Ovary (tissue), 3 donors: Measurements from ENCODE around the gene DIO3.

Experiments used
- POLR2A ChIP-seq: fragments of 450-650 bp; IDR thresholded peaks from one replicate; pipeline ENCODE4 v1.6.1; 2017; ENCODE audit warnings: antibody characterized with exemption, mild to moderate bottlenecking, moderate library complexity
- TF ChIP-seq, protein P1 (sequence below), 3 donors: fragments of 450-650 bp in 2 of 3; fragments of 200-600 bp in 1 of 3; IDR thresholded peaks; one replicate each; pipeline versions ENCODE4 v1.5.1 to v1.8.0; 2016 to 2022; ENCODE audit warnings: antibody characterized with exemption in 3 of 3, mild to moderate bottlenecking in 1 of 3
- donor health status: DM: no; HTN: no; CAD: no.

DNA sequence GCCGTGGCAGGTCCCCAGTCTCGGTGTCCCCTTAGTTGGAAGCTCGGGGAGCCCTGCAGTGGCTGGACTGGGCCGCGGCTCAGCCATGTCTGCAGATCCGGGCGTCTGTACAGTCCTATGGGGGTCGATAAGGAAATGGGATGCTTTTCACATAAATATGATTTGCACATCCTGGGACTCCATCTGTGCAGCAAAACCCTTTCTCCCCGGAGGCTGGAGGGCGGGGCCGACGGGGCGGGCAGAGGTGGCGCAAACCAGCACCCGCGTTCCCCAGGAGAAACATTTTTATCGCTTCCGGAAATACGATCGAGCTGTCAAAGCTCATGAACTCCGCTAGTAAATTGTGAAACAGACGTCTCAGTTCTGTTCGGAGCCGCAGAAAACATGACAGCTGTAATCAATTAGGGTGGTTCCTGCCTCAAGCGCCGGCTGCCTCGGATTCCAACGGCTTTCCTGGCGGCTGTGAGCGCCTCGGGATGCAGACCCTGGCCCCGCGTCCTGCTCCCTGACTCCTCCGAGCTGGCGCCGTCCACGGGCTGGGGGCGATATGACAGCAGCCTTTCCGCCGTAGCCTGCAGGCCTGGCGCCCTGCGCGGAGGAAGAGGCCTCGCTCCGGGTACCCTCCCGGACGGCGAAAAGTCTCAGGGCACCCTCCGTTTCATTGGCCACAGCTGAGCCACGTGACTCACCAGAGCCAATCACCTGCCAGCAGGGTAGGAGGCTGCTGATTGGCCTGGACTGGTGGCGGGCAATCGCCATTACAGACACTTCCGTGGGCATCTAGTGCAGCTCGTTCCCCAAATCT lies 23.0 kb downstream of the DIO3 start:
- TF ChIP-seq, protein P1, sequence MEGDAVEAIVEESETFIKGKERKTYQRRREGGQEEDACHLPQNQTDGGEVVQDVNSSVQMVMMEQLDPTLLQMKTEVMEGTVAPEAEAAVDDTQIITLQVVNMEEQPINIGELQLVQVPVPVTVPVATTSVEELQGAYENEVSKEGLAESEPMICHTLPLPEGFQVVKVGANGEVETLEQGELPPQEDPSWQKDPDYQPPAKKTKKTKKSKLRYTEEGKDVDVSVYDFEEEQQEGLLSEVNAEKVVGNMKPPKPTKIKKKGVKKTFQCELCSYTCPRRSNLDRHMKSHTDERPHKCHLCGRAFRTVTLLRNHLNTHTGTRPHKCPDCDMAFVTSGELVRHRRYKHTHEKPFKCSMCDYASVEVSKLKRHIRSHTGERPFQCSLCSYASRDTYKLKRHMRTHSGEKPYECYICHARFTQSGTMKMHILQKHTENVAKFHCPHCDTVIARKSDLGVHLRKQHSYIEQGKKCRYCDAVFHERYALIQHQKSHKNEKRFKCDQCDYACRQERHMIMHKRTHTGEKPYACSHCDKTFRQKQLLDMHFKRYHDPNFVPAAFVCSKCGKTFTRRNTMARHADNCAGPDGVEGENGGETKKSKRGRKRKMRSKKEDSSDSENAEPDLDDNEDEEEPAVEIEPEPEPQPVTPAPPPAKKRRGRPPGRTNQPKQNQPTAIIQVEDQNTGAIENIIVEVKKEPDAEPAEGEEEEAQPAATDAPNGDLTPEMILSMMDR (IDR thresholded peaks at IDR 0.05) = no peak
- no peak for TF ChIP-seq POLR2A
